SK-N-SH treated with all-trans-retinoic acid at 6 μM for 48 hours (cell line): ENCODE results near the gene SPATA20.

Source experiments
- ATAC-seq: fragments of 200-7000 bp; cut with Tn5 transposase; 3 replicates; pipeline ENCODE4 v1.9.1; 2020; ENCODE audit warnings: mild to moderate bottlenecking, moderate library complexity
- CSDC2 ChIP-seq: fragments of 250-450 bp; sonication (Bioruptor Pico); IDR thresholded peaks from 2 replicates; pipeline ENCODE4 v1.5.0; 2020; ENCODE audit warnings: mild to moderate bottlenecking, moderate library complexity
- ESRRG ChIP-seq: fragments of 250-450 bp; sonication (Bioruptor Pico); IDR thresholded peaks from 2 replicates; pipeline ENCODE4 v1.6.1; 2021; ENCODE audit warnings: mild to moderate bottlenecking
- GLIS3 ChIP-seq: fragments of 250-450 bp; sonication (Bioruptor Pico); IDR thresholded peaks from 2 replicates; pipeline ENCODE4 v1.5.0; 2020; ENCODE audit warnings: mild to moderate bottlenecking, moderate library complexity
- ISL1 ChIP-seq: fragments of 250-450 bp; sonication (Bioruptor Pico); IDR thresholded peaks from 2 replicates; pipeline ENCODE4 v2.1.2; 2022; ENCODE audit warnings: mild to moderate bottlenecking, moderate library complexity
- OSR1 ChIP-seq: fragments of 250-450 bp; sonication (Bioruptor Pico); IDR thresholded peaks from 2 replicates; pipeline ENCODE4 v1.8.0; 2022; ENCODE audit warnings: moderate library complexity, mild to moderate bottlenecking, inconsistent platforms
- PPARA ChIP-seq: fragments of 250-450 bp; sonication (Bioruptor Pico); IDR thresholded peaks from 2 replicates; pipeline ENCODE4 v1.5.0; 2020; ENCODE audit warnings: mild to moderate bottlenecking, borderline replicate concordance
- RARB ChIP-seq: fragments of 250-450 bp; sonication (Bioruptor Pico); IDR thresholded peaks from 2 replicates; pipeline ENCODE4 v1.8.0; 2021; ENCODE audit warnings: mild to moderate bottlenecking, moderate library complexity
- SNAI2 ChIP-seq: fragments of 250-450 bp; sonication (Bioruptor Pico); IDR thresholded peaks from 2 replicates; pipeline ENCODE4 v1.5.0; 2020; ENCODE audit warnings: mild to moderate bottlenecking, moderate library complexity
- TCF4 ChIP-seq: fragments of 250-450 bp; sonication (Bioruptor Pico); IDR thresholded peaks from 2 replicates; pipeline ENCODE4 v1.8.0; 2021; ENCODE audit warnings: mild to moderate bottlenecking, moderate library complexity, borderline replicate concordance
- TOX ChIP-seq: fragments of 250-450 bp; sonication (Bioruptor Pico); IDR thresholded peaks from 2 replicates; pipeline ENCODE4 v1.8.0; 2021; ENCODE audit warnings: mild to moderate bottlenecking, moderate library complexity, borderline replicate concordance
- ZC3H10 ChIP-seq: fragments of 250-450 bp; sonication (Bioruptor Pico); IDR thresholded peaks from 2 replicates; pipeline ENCODE4 v1.5.1; 2021; ENCODE audit warnings: mild to moderate bottlenecking, moderate library complexity
- ZFP3 ChIP-seq: fragments of 250-450 bp; sonication (Bioruptor Pico); IDR thresholded peaks from 2 replicates; pipeline ENCODE4 v1.5.0; 2020; ENCODE audit warnings: mild to moderate bottlenecking, moderate library complexity
- ZFP30 ChIP-seq: fragments of 450-650 bp; formaldehyde crosslinking; IDR thresholded peaks from 2 replicates; pipeline ENCODE4 v1.5.0; 2022; ENCODE audit warnings: mild to moderate bottlenecking, moderate library complexity
- ZNF565 ChIP-seq: fragments of 450-650 bp; formaldehyde crosslinking; conservative IDR thresholded peaks from 2 replicates; pipeline ENCODE4 v1.5.0; 2020; ENCODE audit warnings: low read depth, mild to moderate bottlenecking, moderate library complexity
- ZNF70 ChIP-seq: fragments of 450-650 bp; formaldehyde crosslinking; IDR thresholded peaks from 2 replicates; pipeline ENCODE4 v1.5.0; 2020; ENCODE audit warnings: mild to moderate bottlenecking, moderate library complexity
- ZNF8 ChIP-seq: fragments of 450-650 bp; formaldehyde crosslinking; IDR thresholded peaks from 2 replicates; pipeline ENCODE4 v1.5.0; 2020; ENCODE audit warnings: mild to moderate bottlenecking, moderate library complexity
- TF ChIP-seq, protein P1 (sequence below): fragments of 250-450 bp; sonication (Bioruptor Pico); IDR thresholded peaks from 2 replicates; pipeline ENCODE4 v1.8.0; 2020; ENCODE audit warnings: mild to moderate bottlenecking, moderate library complexity, borderline replicate concordance
- TF ChIP-seq, protein P2 (sequence below): fragments of 250-450 bp; sonication (Bioruptor Pico); IDR thresholded peaks from 2 replicates; pipeline ENCODE4 v1.8.0; 2021; ENCODE audit warnings: low read depth, mild to moderate bottlenecking, moderate library complexity, borderline replicate concordance
- TF ChIP-seq, protein P3 (sequence below): fragments of 250-450 bp; sonication (Bioruptor Pico); IDR thresholded peaks from 2 replicates; pipeline ENCODE4 v1.5.0; 2020; ENCODE audit warnings: mild to moderate bottlenecking, moderate library complexity
- TF ChIP-seq, protein P4 (sequence below): fragments of 250-450 bp; sonication (Bioruptor Pico); IDR thresholded peaks from 2 replicates; pipeline ENCODE4 v1.5.1; 2021; ENCODE audit warnings: mild to moderate bottlenecking, moderate library complexity
- TF ChIP-seq, protein P5 (sequence below): fragments of 250-450 bp; sonication (Bioruptor Pico); IDR thresholded peaks from 2 replicates; pipeline ENCODE4 v1.5.1; 2020; ENCODE audit warnings: low read depth, mild to moderate bottlenecking, moderate library complexity

Gene SPATA20

DNA sequence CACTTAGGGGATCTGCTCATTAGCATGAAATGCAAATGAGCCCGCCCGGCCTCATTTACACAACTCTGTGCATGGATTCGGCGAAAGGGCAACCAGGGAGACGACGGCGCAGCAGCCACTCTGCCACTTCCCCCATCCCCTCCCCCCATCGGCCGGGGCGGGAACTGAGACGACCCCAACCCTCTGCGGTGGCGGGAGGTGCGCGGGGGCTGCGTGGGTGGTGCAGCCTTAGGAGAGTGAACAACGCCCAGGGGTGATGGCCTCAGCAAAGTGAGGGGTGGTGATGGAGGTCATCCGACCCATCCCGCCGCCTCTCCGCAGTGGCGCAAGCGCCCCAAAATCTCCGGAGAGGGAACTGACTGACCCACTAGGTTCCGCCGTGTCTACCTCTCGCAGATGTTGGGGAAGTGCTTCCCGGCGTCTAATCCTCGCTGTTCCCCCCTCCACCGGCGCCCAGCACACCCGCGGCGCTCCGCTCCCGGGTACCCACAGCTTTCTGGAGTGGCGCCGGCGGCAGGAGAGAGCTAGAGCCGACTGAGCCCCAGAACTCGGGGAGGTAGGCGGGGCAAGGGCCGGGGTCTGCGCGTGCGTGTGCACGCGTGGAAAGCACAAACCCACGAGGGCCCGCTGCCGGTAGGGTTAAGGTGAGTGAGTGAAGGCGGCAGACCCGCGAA lies 12.1 kb downstream of the SPATA20 start:
- TF ChIP-seq RARB (CRISPR knock-in tag) (no peak), CSDC2 (no peak), SNAI2 (no peak), GLIS3 (CRISPR knock-in tag) (no peak)
- ATAC-seq = no peak

DNA sequence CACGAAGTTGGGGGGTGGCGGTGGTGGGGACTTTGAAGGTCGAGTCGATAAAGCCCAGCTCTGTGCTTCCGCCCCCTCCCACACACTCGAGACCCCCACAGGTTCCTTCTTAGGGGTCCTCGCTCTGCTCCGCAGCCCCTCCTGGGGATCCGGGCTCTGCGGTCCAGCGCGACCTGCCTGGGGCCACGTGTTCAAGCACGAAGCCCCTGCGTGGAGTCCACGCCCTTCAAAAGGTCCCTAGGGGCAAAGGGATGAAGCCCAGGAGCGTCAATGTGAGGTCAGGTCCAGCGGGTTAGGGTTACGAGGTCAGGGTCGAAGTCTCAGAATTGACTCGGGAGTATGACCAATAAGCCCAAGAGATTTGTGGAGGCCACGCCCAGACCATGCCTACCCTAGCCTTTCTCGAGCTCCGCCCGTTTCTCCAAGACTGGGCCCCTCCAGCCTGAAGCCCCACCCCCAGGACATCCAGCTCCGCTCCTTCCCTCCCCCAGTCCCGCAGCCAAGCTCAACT lies 12.8 kb downstream of the SPATA20 start:
- ATAC-seq = peak; percentile 60
- TF ChIP-seq TCF4 (CRISPR knock-in tag) (no peak), RARB (CRISPR knock-in tag) (no peak)

DNA sequence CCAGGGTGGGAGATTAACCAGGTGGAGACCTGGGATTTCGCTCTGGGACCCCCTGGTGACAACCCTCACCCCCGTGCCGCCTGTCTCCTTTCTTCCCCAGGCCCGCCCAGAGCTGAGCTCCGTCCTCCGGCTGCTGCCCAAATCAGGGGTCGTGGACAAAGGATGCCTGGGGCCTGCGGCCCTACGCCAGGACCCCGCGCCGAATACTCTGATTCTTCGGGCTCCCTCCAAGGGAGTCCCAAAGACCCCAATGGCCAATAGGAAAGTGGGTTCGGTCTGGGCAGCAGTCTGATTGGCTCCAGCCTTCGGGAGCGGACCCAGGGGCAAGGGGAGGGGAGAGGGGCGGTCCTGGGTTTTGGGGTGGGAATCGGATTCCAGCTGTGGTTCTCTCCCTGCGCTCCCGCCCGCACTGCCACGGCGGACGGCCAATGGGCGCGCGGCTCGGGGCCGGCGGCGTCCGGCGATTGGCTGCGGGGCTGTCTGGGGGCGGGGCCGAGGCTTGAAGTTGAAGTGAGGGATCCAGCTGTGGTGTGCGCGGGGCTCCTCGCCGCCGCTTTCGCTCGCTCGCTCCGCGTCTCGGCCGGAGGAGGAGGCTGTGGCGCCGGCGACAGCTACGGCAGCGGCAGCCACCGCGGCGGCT lies 13.3 kb downstream of the SPATA20 start, which contains the start of gene CACNA1G:
Gene CACNA1G (plus strand): TSS at position 531 of the 640 bp plus-strand sequence. CDS start 745 bp downstream, outside the sequence.
- TF ChIP-seq TOX (CRISPR knock-in tag) (no peak), ZFP30 (CRISPR knock-in tag) (no peak), PPARA (no peak), SNAI2 (no peak), OSR1 (CRISPR knock-in tag) (no peak), ESRRG (CRISPR knock-in tag) (no peak), RARB (CRISPR knock-in tag) (no peak), ZC3H10 (CRISPR knock-in tag) (no peak), ZNF70 (CRISPR knock-in tag) (no peak), ZFP3 (no peak), TCF4 (CRISPR knock-in tag) (no peak), ISL1 (no peak)
- TF ChIP-seq, protein P1, sequence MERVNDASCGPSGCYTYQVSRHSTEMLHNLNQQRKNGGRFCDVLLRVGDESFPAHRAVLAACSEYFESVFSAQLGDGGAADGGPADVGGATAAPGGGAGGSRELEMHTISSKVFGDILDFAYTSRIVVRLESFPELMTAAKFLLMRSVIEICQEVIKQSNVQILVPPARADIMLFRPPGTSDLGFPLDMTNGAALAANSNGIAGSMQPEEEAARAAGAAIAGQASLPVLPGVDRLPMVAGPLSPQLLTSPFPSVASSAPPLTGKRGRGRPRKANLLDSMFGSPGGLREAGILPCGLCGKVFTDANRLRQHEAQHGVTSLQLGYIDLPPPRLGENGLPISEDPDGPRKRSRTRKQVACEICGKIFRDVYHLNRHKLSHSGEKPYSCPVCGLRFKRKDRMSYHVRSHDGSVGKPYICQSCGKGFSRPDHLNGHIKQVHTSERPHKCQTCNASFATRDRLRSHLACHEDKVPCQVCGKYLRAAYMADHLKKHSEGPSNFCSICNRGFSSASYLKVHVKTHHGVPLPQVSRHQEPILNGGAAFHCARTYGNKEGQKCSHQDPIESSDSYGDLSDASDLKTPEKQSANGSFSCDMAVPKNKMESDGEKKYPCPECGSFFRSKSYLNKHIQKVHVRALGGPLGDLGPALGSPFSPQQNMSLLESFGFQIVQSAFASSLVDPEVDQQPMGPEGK (CRISPR knock-in tag) = no peak
- TF ChIP-seq, protein P2, sequence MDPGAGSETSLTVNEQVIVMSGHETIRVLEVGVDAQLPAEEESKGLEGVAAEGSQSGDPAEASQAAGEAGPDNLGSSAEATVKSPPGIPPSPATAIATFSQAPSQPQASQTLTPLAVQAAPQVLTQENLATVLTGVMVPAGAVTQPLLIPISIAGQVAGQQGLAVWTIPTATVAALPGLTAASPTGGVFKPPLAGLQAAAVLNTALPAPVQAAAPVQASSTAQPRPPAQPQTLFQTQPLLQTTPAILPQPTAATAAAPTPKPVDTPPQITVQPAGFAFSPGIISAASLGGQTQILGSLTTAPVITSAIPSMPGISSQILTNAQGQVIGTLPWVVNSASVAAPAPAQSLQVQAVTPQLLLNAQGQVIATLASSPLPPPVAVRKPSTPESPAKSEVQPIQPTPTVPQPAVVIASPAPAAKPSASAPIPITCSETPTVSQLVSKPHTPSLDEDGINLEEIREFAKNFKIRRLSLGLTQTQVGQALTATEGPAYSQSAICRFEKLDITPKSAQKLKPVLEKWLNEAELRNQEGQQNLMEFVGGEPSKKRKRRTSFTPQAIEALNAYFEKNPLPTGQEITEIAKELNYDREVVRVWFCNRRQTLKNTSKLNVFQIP = no peak
- TF ChIP-seq, protein P3, sequence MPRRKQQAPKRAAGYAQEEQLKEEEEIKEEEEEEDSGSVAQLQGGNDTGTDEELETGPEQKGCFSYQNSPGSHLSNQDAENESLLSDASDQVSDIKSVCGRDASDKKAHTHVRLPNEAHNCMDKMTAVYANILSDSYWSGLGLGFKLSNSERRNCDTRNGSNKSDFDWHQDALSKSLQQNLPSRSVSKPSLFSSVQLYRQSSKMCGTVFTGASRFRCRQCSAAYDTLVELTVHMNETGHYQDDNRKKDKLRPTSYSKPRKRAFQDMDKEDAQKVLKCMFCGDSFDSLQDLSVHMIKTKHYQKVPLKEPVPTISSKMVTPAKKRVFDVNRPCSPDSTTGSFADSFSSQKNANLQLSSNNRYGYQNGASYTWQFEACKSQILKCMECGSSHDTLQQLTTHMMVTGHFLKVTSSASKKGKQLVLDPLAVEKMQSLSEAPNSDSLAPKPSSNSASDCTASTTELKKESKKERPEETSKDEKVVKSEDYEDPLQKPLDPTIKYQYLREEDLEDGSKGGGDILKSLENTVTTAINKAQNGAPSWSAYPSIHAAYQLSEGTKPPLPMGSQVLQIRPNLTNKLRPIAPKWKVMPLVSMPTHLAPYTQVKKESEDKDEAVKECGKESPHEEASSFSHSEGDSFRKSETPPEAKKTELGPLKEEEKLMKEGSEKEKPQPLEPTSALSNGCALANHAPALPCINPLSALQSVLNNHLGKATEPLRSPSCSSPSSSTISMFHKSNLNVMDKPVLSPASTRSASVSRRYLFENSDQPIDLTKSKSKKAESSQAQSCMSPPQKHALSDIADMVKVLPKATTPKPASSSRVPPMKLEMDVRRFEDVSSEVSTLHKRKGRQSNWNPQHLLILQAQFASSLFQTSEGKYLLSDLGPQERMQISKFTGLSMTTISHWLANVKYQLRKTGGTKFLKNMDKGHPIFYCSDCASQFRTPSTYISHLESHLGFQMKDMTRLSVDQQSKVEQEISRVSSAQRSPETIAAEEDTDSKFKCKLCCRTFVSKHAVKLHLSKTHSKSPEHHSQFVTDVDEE = no peak
- peak; percentile 87 for ATAC-seq

DNA sequence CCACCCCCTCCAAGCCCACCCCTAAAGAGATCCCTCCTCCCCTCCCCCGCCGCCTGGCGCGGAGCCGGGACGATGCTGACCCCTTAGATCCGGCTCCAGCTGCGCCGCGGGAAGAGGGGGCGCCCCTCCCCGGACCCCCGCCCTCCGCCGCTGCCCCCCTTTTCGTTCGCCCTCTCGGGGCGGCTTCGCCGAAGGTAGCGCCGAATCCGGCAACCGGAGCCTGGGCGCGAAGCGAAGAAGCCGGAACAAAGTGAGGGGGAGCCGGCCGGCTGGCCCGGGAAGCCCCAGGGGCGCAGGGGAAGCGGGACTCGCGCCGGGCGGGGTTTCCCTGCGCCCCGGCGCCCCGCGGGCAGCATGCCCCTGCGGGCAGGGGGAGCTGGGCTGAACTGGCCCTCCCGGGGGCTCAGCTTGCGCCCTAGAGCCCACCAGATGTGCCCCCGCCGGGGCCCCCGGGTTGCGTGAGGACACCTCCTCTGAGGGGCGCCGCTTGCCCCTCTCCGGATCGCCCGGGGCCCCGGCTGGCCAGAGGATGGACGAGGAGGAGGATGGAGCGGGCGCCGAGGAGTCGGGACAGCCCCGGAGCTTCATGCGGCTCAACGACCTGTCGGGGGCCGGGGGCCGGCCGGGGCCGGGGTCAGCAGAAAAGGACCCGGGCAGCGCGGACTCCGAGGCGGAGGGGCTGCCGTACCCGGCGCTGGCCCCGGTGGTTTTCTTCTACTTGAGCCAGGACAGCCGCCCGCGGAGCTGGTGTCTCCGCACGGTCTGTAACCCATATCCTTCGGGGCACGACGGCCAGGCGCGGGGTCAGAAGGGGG lies 14.2 kb downstream of the SPATA20 start:
- TF ChIP-seq ZNF8 (CRISPR knock-in tag) = no peak
- no peak for TF ChIP-seq OSR1 (CRISPR knock-in tag)
- no peak for ATAC-seq

DNA sequence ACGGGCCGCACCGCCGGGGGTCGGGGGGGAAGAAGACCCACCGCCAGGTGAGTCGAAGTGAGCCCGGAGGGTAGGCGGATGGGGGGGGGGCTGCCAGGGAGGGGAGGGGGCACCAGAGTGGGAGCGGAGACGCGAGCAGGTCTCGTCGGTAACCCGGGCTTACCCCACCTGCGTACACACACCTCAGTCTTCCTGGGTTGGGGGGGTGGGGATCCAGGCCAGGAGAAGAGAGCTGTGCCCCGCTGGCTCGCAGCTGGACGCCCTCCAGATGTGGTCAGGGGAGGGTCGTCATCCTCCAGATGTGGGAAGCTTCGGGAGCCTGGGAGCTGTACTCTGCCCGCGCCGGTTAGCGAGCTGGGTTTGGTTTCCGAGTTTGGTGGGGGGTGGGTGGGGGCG lies 14.8 kb downstream of the SPATA20 start:
- ATAC-seq = no peak
- TF ChIP-seq ZFP30 (CRISPR knock-in tag) = no peak
- no peak for TF ChIP-seq ZC3H10 (CRISPR knock-in tag)
- no peak for TF ChIP-seq OSR1 (CRISPR knock-in tag)
- TF ChIP-seq CSDC2 = no peak
- TF ChIP-seq ZNF8 (CRISPR knock-in tag) = no peak
- TF ChIP-seq, protein P1 (CRISPR knock-in tag) = no peak
- no peak for TF ChIP-seq ESRRG (CRISPR knock-in tag)
- no peak for TF ChIP-seq RARB (CRISPR knock-in tag)
- no peak for TF ChIP-seq GLIS3 (CRISPR knock-in tag)
- TF ChIP-seq, protein P4, sequence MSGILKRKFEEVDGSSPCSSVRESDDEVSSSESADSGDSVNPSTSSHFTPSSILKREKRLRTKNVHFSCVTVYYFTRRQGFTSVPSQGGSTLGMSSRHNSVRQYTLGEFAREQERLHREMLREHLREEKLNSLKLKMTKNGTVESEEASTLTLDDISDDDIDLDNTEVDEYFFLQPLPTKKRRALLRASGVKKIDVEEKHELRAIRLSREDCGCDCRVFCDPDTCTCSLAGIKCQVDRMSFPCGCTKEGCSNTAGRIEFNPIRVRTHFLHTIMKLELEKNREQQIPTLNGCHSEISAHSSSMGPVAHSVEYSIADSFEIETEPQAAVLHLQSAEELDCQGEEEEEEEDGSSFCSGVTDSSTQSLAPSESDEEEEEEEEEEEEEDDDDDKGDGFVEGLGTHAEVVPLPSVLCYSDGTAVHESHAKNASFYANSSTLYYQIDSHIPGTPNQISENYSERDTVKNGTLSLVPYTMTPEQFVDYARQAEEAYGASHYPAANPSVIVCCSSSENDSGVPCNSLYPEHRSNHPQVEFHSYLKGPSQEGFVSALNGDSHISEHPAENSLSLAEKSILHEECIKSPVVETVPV (CRISPR knock-in tag) = no peak
- TF ChIP-seq ZNF70 (CRISPR knock-in tag) = no peak
- TF ChIP-seq, protein P5, sequence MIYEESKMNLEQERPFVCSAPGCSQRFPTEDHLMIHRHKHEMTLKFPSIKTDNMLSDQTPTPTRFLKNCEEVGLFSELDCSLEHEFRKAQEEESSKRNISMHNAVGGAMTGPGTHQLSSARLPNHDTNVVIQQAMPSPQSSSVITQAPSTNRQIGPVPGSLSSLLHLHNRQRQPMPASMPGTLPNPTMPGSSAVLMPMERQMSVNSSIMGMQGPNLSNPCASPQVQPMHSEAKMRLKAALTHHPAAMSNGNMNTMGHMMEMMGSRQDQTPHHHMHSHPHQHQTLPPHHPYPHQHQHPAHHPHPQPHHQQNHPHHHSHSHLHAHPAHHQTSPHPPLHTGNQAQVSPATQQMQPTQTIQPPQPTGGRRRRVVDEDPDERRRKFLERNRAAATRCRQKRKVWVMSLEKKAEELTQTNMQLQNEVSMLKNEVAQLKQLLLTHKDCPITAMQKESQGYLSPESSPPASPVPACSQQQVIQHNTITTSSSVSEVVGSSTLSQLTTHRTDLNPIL (CRISPR knock-in tag) = no peak
- TF ChIP-seq ZNF565 (CRISPR knock-in tag) = no peak
